HepG2 (cell line): ENCODE data around the gene CCDC34. TPM values are rescaled to one million over a fixed set of nuclear protein-coding genes. Genes with fewer than 3 reads are reported as not detected.

Source experiments
- ASH2L ChIP-seq: fragments of 300-600, 200-600 bp; sonication (generic); IDR thresholded peaks from 2 replicates; pipeline ENCODE4 v1.7.0; 2017; ENCODE audit warnings: low read depth, mild to moderate bottlenecking, moderate library complexity, mixed read lengths, low read length; ENCODE audit not compliant: insufficient read length
- CEBPG ChIP-seq: IDR thresholded peaks from 2 replicates; pipeline ENCODE4 v1.6.1; 2016
- ELK4 ChIP-seq: sonication (generic); formaldehyde crosslinking; IDR thresholded peaks from 2 replicates; pipeline ENCODE4 v1.9.0; 2021; ENCODE audit warnings: missing genetic modification reagents, borderline replicate concordance
- HMG20B ChIP-seq: conservative IDR thresholded peaks from 2 replicates; pipeline ENCODE4 v1.6.1; 2016; ENCODE audit warnings: missing genetic modification reagents, missing compliant biosample characterization
- HMGXB3 ChIP-seq: sonication (generic); formaldehyde crosslinking; IDR thresholded peaks from 2 replicates; pipeline ENCODE4 v1.4.0; 2020; ENCODE audit warnings: missing genetic modification reagents, borderline replicate concordance
- HOXD1 ChIP-seq: sonication (generic); formaldehyde crosslinking; IDR thresholded peaks from 2 replicates; pipeline ENCODE4 v1.5.0; 2020; ENCODE audit warnings: missing genetic modification reagents
- MLX ChIP-seq: IDR thresholded peaks from 2 replicates; pipeline ENCODE4 v1.6.1; 2016
- PHF5A ChIP-seq: IDR thresholded peaks from one replicate; pipeline ENCODE4 v1.6.1; 2018; ENCODE audit warnings: low read depth, missing genetic modification reagents; ENCODE audit not compliant: unreplicated experiment
- ZFAT ChIP-seq: sonication (generic); formaldehyde crosslinking; conservative IDR thresholded peaks from 2 replicates; pipeline ENCODE4 v1.8.1; 2023; ENCODE audit warnings: missing genetic modification reagents, inconsistent platforms
- ZMYM2 ChIP-seq: sonication (generic); formaldehyde crosslinking; IDR thresholded peaks from 2 replicates; pipeline ENCODE4 v1.8.0; 2022; ENCODE audit warnings: mild to moderate bottlenecking, missing genetic modification reagents
- ZNF124 ChIP-seq: sonication (generic); formaldehyde crosslinking; IDR thresholded peaks from 2 replicates; pipeline ENCODE4 v1.4.0; 2020; ENCODE audit warnings: missing genetic modification reagents
- ZNF276 ChIP-seq: sonication (generic); formaldehyde crosslinking; IDR thresholded peaks from 2 replicates; pipeline ENCODE4 v1.4.0; 2020; ENCODE audit warnings: mild to moderate bottlenecking, low read depth, missing genetic modification reagents
- ZNF44 ChIP-seq: sonication (generic); formaldehyde crosslinking; IDR thresholded peaks from 2 replicates; pipeline ENCODE4 v1.5.1; 2020; ENCODE audit warnings: mild to moderate bottlenecking, missing genetic modification reagents
- ZNF572 ChIP-seq: sonication (generic); formaldehyde crosslinking; IDR thresholded peaks from 2 replicates; pipeline ENCODE4 v1.5.1; 2020; ENCODE audit warnings: mild to moderate bottlenecking, missing genetic modification reagents
- ZNF580 ChIP-seq: IDR thresholded peaks from 2 replicates; pipeline ENCODE4 v1.6.1; 2016; ENCODE audit warnings: low read depth, borderline replicate concordance
- ZNF670 ChIP-seq: sonication (generic); formaldehyde crosslinking; IDR thresholded peaks from 2 replicates; pipeline ENCODE4 v1.8.0; 2022; ENCODE audit warnings: mild to moderate bottlenecking, missing genetic modification reagents, borderline replicate concordance
- ZNF687 ChIP-seq: sonication (generic); formaldehyde crosslinking; IDR thresholded peaks from 2 replicates; pipeline ENCODE4 v1.5.1; 2020; ENCODE audit warnings: mild to moderate bottlenecking, missing genetic modification reagents, moderate library complexity
- ZNF724P ChIP-seq: sonication (generic); formaldehyde crosslinking; IDR thresholded peaks from 2 replicates; pipeline ENCODE4 v1.8.0; 2022; ENCODE audit warnings: missing genetic modification reagents, borderline replicate concordance
- ZSCAN29 ChIP-seq: sonication (generic); formaldehyde crosslinking; conservative IDR thresholded peaks from 2 replicates; pipeline ENCODE4 v1.4.0; 2020; ENCODE audit warnings: mild to moderate bottlenecking, missing genetic modification reagents
- polyA plus RNA-seq, 8 experiments: library from polyadenylated mRNA; depleted of rRNA in 3 of 8; stranded (reverse) in 7 of 8; unstranded in 1 of 8; fragments of >200 nt; fragmentation: Illumina TruSeq in 4 of 8; extraction: Trizol in 4 of 8; gene quantifications; 2 replicates each; pipeline versions ENCODE4 v1.2.1 to v1.2.3, GENCODE V29; 2011 to 2016; ENCODE audit warnings: low read depth in 4 of 8, missing spikeins in 1 of 8, mixed read lengths in 1 of 8; ENCODE audit not compliant: insufficient read depth in 1 of 8
- total RNA-seq, 5 experiments: library from RNA; depleted of rRNA; stranded (reverse); fragments of >200 nt; fragmentation: Illumina TruSeq; extraction: Trizol; gene quantifications; 2 replicates each; pipeline ENCODE4 v1.2.3, GENCODE V29; 2016; ENCODE audit warnings: low read depth in 1 of 5

The CCDC34 gene
- total and polyA plus RNA-seq, 2 of the 13 experiments (the other 11 are each of a cell fraction or from before 2014, with no cell fraction given), result 7.6 to 34.3 TPM

- TF ChIP-seq ZNF687 (CRISPR knock-in tag) (no peak), ZNF44 (no peak), ZNF276 (CRISPR knock-in tag) (no peak), ZFAT (CRISPR knock-in tag) (no peak), ZNF670 (peak; percentile 50; the same call in 1 of the 2 replicates), CEBPG (CRISPR knock-in tag) (peak; percentile 65), ZMYM2 (no peak), ASH2L (no peak), ZNF724P (CRISPR knock-in tag) (no peak), HOXD1 (CRISPR knock-in tag) (no peak), ZNF580 (no peak), HMGXB3 (CRISPR knock-in tag) (no peak), ZNF124 (CRISPR knock-in tag) (no peak), ZSCAN29 (CRISPR knock-in tag) (no peak), MLX (CRISPR knock-in tag) (no peak), ZNF572 (CRISPR knock-in tag) (no peak), PHF5A (no peak), ELK4 (CRISPR knock-in tag) (no peak), HMG20B (CRISPR knock-in tag) (no peak)
Observed at GRCh38 chr11:27404427-27404826, 41.4 kb upstream of the CCDC34 start (continued).
